ENCODE results near the gene SLC35F3.

The SLC35F3 gene

DNA sequence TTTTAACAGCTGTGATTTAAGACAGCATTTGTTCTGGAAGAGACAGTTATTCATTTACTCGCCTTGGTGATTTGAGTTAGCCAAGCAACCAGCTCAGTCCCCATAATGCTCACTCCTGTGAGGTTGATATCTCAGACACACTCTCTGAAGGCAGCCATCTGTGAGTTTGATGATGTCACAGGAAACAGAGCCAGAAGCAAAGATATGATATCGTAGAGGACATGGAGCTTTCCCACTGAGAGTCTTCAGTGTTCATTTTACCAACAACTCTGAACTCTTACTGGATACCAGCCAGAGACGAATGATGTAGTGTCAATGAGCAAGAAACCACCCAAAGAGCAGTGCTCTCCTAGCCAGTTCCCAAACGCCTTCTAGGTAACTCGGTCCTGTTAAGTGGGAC is 219.4 kb downstream of the SLC35F3 start:
- TF ChIP-seq REST (IDR thresholded peaks at IDR 0.05; ENCODE audit: insufficient read depth in 1 of 2, low read depth in 2 of 2, low read length in 2 of 2): no peak
- no peak for TF ChIP-seq POLR2AphosphoS5 (IDR thresholded peaks at IDR 0.05; ENCODE audit: low read depth, low read length)
- TF ChIP-seq TAF1 (IDR thresholded peaks at IDR 0.05; ENCODE audit: borderline replicate concordance, insufficient read depth, low read length): no peak
- TF ChIP-seq FOXP2 (optimal IDR thresholded peaks at IDR 0.05; ENCODE audit: borderline replicate concordance, extremely low read depth, extremely low read length, insufficient read depth): no peak

- TF ChIP-seq POLR2AphosphoS5 (IDR thresholded peaks at IDR 0.05; ENCODE audit: low read depth, low read length): no peak
- TF ChIP-seq FOXP2 (optimal IDR thresholded peaks at IDR 0.05; ENCODE audit: borderline replicate concordance, extremely low read depth, extremely low read length, insufficient read depth): no peak
- TF ChIP-seq REST (IDR thresholded peaks at IDR 0.05; ENCODE audit: insufficient read depth in 1 of 2, low read depth in 2 of 2, low read length in 2 of 2): no peak
- no peak for TF ChIP-seq TAF1 (IDR thresholded peaks at IDR 0.05; ENCODE audit: borderline replicate concordance, insufficient read depth, low read length)
- no peak for TF ChIP-seq SIN3A (IDR thresholded peaks at IDR 0.05; ENCODE audit: borderline replicate concordance, insufficient read depth, low read length)
Observed at GRCh38 chr1:234125283-234125682, 220.8 kb downstream of the SLC35F3 start.

GRCh38 chr1:234125714-234126113 is 221.2 kb downstream of the SLC35F3 start:
- TF ChIP-seq POLR2AphosphoS5 (IDR thresholded peaks at IDR 0.05; ENCODE audit: low read depth, low read length) (no peak), REST (IDR thresholded peaks at IDR 0.05; ENCODE audit: insufficient read depth in 1 of 2, low read depth in 2 of 2, low read length in 2 of 2) (no peak), TAF1 (IDR thresholded peaks at IDR 0.05; ENCODE audit: borderline replicate concordance, insufficient read depth, low read length) (no peak), SIN3A (IDR thresholded peaks at IDR 0.05; ENCODE audit: borderline replicate concordance, insufficient read depth, low read length) (no peak)

DNA sequence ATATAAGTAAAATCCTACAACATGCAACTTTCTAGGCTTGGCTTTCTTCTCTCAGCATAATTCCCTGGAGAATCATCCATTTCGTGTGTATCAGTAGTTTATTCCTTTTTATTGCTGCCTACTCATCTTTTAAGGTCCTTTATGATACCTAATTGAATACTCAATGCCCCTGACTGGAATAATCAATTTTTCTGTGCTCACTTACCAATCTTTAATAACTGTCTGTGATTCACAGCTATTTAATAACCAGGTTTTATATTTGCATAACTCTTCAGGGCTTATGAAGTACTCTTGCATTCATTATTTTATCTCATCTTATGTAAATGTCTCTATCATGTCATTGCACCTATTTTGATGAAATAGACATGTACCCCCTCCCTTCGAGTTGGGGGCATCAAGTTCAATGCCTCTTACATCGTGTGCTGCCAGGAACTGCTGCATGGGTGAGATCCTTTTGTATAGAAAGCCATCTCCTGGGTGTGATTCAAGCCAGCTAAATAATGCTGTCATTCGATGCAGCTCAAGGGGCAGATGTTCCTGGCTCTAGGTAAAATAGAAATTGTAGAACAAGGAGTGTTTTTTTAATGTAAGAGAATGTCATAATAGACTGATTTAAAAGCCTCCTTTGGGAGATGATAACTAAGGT is 222.7 kb downstream of the SLC35F3 start:
- no peak for TF ChIP-seq POLR2AphosphoS5 (IDR thresholded peaks at IDR 0.05; ENCODE audit: low read depth, low read length)

- no peak for TF ChIP-seq SIN3A (IDR thresholded peaks at IDR 0.05; ENCODE audit: borderline replicate concordance, insufficient read depth, low read length)
- TF ChIP-seq REST (IDR thresholded peaks at IDR 0.05; ENCODE audit: insufficient read depth in 1 of 2, low read depth in 2 of 2, low read length in 2 of 2): no peak
- TF ChIP-seq FOXP2 (optimal IDR thresholded peaks at IDR 0.05; ENCODE audit: borderline replicate concordance, extremely low read depth, extremely low read length, insufficient read depth): no peak
- TF ChIP-seq POLR2AphosphoS5 (IDR thresholded peaks at IDR 0.05; ENCODE audit: low read depth, low read length): no peak
- TF ChIP-seq TAF1 (IDR thresholded peaks at IDR 0.05; ENCODE audit: borderline replicate concordance, insufficient read depth, low read length): no peak
Observed at GRCh38 chr1:234132795-234133194, 228.3 kb downstream of the SLC35F3 start.

Measured in PFSK-1 (cell line).